MM.1S (cell line): ENCODE results near the gene HKDC1.

Experiments used
- CTCF ChIP-seq: fragments of 300-600 bp; sonication (generic); IDR thresholded peaks from 2 replicates; pipeline ENCODE4 v1.5.1; 2016; ENCODE audit warnings: antibody characterized with exemption, low read length, mixed read lengths
- EZH2 ChIP-seq: fragments of 300-600 bp; sonication (generic); optimal IDR thresholded peaks from 2 replicates; pipeline ENCODE3; 2017; ENCODE audit warnings: low read depth, mild to moderate bottlenecking, antibody characterized with exemption, low read length, mixed read lengths
- EZH2phosphoT487 ChIP-seq: fragments of 300-600 bp; sonication (generic); IDR thresholded peaks from 2 replicates; pipeline ENCODE4 v1.6.1; 2018; ENCODE audit warnings: antibody characterized with exemption, low read length

DNA sequence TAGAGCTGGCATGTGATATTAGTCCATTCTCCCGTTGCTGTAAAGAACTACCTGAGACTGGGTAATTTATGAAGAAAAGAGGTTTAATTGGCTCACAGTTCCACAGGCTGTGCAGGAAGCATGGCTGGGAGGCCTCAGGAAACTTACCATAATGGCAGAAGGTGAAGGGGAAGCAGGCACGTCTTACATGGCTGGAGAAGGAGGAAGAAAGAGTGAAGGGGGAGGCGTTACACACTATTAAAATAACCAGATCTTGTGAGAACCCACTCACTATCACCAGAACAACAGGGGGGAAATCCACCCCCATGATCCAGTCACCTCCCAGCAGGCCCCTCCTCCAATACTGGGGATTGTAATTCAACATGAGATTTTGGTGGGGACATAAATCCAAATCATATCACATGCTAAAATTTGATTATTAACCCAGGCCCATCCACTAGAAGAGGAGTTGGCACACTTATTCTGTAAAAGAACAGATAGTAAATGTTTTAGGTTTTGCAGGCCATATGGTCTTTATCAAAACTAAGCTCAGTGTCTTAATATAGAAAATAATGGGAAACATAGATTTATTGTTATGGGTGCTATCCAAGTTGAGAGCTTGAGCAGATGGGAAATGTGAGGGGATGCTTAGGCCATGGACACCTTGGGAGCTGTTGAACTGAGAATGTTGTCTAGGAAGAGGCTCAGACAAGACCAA is 39.6 kb downstream of the HKDC1 start:
- TF ChIP-seq CTCF (no peak), EZH2 (no peak), EZH2phosphoT487 (no peak)
